RWPE1 (cell line): ENCODE data around the gene SSTR4.

ENCODE experiments used
- CTCF ChIA-PET: fragments of 350-600 bp; sonication (Branson Sonifier 250); formaldehyde crosslinking; extraction: SDS; loops from one replicate; lab custom pipeline; 2021; lab: Yijun Ruan, JAX
- POLR2A ChIA-PET: fragments of 400-600 bp; formaldehyde crosslinking; extraction: SDS; loops from one replicate; lab custom pipeline; 2020; ENCODE audit warnings: antibody characterized with exemption; ENCODE audit not compliant: low non-redundant PET; lab: Yijun Ruan, JAX
- DNase-seq: peaks from one replicate; pipeline ENCODE4 v3.0.0; 2012; ENCODE audit warnings: low spot score
- H3K27ac ChIP-seq: fragments of 450-650 bp; 2 replicates; pipeline ENCODE4 v1.5.1; 2017
- TF ChIP-seq, protein P1 (sequence below): fragments of 450-650 bp; conservative IDR thresholded peaks from 2 replicates; pipeline ENCODE4 v1.5.1; 2017; ENCODE audit warnings: low read depth, mild to moderate bottlenecking

The SSTR4 gene

DNA sequence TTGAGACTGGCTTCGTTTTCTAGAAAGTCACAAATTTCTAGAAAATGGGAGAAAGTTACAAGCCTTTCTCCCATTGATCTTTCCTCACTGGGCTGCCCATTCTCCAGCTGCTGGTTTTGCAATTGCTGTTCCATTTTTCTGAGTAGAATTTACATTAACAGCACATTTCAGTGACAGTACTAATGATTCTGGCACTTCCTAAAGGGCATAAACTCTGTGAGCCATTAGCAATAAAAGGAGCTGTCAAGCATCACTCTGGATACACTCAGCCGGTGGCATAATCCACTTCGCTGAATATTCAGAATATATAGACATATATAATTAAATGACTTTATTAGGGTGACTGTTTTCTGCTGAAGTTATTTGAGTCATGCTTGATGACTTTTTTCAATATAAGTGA lies 6.7 kb upstream of the SSTR4 start:
- TF ChIP-seq, protein P1, sequence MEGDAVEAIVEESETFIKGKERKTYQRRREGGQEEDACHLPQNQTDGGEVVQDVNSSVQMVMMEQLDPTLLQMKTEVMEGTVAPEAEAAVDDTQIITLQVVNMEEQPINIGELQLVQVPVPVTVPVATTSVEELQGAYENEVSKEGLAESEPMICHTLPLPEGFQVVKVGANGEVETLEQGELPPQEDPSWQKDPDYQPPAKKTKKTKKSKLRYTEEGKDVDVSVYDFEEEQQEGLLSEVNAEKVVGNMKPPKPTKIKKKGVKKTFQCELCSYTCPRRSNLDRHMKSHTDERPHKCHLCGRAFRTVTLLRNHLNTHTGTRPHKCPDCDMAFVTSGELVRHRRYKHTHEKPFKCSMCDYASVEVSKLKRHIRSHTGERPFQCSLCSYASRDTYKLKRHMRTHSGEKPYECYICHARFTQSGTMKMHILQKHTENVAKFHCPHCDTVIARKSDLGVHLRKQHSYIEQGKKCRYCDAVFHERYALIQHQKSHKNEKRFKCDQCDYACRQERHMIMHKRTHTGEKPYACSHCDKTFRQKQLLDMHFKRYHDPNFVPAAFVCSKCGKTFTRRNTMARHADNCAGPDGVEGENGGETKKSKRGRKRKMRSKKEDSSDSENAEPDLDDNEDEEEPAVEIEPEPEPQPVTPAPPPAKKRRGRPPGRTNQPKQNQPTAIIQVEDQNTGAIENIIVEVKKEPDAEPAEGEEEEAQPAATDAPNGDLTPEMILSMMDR, result no peak
- DNase-seq, result no peak
- ChIA-PET CTCF (interaction anchor here (0.7 kb wide), 1 partner anchor 53 kb away, joined by 3 read pairs; no protein-coding TSS in a partner anchor), POLR2A (no interaction called here)
- no peak overlapping the region for H3K27ac ChIP-seq

DNA sequence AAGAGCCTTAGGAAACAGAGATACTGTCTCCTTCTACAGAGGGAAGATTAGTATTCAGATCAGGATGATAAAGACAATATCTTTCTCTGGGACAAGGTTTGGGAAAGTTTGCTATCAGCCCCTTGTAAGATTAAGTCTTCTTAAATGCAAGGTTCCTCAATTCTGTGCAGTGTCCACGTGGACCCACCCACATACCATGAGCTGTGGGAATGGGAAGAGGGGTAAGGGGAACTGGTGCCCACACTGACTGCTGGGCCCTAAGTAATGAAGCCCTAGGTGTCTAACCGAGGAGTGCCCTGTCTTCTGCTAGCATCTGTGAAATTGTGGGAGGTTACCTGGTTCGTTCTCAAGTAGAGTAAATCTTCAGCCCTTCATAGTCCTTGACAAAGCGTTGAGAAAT lies 5.8 kb upstream of the SSTR4 start:
- POLR2A ChIA-PET, result no interaction called here
- TF ChIP-seq, protein P1, result no peak
- no peak overlapping the region for H3K27ac ChIP-seq
- CTCF ChIA-PET, result no interaction called here
- no peak for DNase-seq

DNA sequence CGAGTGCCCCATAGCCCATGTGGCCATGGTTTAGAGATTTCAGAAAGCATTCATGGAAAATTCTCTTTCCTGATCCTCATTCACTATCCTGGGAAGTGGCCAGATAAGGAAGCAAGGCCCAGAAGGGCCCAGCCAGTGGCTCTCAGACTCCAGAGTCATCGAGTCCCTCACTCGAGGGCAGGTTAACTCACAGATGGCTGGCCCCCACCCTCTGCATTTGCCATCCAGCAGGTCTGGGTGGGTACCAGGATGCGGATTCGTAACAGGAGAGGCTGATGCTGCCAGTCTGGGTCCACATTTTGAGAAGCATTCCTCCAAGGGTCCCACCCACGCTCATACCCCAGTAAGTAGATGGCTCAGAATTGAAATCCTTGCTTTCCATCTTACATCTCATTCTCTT lies 3.8 kb upstream of the SSTR4 start:
- CTCF ChIA-PET, result no interaction called here
- DNase-seq, result no peak
- TF ChIP-seq, protein P1, result no peak
- H3K27ac ChIP-seq, result no peak overlapping the region
- POLR2A ChIA-PET, result no interaction called here

DNA sequence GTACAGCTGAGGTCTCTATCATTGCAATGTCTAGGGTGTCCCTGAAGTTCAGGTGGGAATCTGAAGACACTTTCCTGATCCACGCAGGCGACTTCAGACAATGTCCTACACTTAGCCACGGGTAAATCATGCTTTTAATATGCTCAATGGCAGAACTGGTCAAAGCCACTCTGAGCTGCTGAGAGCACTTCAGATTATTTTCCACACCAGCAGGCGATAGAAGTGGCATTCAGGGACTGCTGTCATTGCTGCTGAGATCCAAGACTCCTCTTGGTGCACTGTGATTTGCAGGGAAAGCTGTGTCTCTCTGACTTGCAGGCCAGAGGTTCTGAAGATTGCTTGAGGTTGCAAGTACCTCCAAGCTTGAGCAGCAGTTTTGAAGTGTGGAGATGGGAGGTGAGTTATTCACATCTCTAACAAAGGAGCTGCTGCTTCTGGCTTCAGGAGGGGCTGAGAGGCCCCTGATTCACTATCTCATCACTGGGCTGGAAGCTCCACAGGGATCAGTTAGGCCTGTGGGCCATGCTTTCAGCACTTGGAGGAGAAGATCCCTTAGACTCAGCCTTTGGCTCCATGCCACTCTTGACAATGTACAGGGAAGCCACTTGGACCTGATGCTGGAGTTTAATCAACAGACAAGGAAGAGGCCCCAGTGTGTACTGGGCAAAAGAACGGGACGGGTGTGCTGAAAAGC lies 2.9 kb upstream of the SSTR4 start:
- H3K27ac ChIP-seq, result no peak overlapping the region
- TF ChIP-seq, protein P1, result no peak
- CTCF ChIA-PET, result no interaction called here
- POLR2A ChIA-PET, result no interaction called here
- no peak for DNase-seq

DNA sequence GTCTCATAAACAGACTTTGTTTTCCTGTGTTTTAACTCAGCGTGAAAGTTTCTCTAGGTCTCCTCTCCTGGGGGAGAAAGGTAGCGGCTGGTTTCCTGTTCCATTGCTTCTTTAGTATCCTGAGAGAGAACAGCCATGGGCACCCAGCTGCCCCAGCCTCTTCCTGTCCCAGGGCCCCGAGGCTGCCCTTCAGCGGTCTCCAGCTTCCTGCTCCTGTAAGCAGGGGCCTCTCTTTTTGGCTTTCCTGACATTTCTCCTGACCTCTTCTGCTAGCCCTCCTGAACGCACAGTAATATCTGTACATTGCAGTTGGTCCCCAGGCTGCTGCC lies 2.4 kb upstream of the SSTR4 start:
- DNase-seq, result no peak
- TF ChIP-seq, protein P1, result no peak
- H3K27ac ChIP-seq, result no peak overlapping the region
- ChIA-PET CTCF (interaction anchor here (0.5 kb wide), 1 partner anchor 15 kb away, joined by 3 read pairs; no protein-coding TSS in a partner anchor), POLR2A (no interaction called here)

DNA sequence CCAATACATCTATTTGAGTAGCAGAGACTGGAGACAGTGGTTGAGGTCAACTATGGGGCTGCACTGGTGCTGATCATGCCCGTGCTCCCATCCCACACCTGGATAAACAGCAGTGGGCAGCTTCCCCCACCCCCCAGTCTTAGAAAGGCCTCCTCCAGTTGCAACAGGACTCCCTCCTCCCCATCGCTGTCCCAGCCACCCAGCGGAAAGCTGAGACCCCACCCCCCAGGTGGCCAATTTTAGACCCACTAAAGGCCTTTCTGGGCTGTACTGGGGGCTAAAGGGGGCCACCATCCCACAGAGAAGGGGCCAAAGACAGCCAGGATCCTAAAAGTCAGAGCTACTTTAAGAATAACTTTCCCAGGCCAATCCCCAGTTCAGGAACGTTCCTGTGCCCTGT lies 1.2 kb upstream of the SSTR4 start:
- H3K27ac ChIP-seq, result no peak overlapping the region
- TF ChIP-seq, protein P1, result no peak
- no peak for DNase-seq
- CTCF ChIA-PET, result no interaction called here
- POLR2A ChIA-PET, result no interaction called here
